Urothelium cell line (cell line): ENCODE measurements around the gene TMEM179.
"Not testable (repeated sequence)": the region's sequence is repeated elsewhere in the genome, so short reads cannot be mapped to it uniquely, and the experiment has no call there.

Source experiments
- DNase-seq: peaks from one replicate; pipeline ENCODE4 v3.0.0; 2011; ENCODE audit warnings: low spot score, mixed read lengths
- FAIRE-seq: peaks from 2 replicates; lab custom pipeline; 2011; peaks lifted over from hg19 to GRCh38; lab: Jason Lieb, UNC

TMEM179 gene

DNA sequence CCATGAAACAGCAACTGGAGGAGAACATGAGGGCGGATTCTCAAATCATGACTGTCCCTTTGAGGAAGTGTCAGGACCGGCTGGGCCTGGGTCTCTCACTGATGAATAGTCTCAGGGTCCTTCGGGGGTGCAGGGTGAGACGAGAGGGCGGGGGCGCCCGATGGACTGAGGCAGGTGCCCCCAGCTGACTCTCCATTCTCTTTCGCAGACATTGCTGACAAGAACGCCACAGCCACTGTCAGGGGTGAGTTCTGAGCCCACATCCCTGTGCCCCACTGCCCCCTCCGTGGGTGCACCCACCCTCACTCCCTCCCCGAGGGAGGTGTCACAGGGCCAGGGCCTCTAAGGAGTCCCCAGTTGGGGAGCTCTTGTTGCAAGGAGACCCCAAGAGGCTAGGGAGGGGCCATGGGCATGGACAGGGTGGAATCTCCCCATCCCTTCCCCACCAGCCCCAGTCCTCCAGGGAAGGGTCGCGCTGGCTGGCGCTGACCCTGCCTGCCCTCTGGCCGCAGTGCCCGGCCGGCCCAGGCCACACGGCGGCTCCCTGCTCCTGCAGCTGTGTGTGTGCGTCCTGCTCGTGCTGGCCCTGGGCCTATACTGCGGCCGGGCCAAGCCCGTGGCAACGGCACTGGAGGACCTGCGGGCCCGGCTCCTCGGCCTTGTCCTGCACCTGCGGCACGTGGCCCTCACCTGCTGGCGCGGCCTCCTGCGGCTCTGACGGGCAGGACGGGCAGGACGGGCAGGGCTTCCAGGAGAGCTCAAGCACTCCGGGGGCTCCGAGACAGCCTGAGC lies 16.3 kb downstream of the TMEM179 start:
- FAIRE-seq (no peak), DNase-seq (no peak)

DNA sequence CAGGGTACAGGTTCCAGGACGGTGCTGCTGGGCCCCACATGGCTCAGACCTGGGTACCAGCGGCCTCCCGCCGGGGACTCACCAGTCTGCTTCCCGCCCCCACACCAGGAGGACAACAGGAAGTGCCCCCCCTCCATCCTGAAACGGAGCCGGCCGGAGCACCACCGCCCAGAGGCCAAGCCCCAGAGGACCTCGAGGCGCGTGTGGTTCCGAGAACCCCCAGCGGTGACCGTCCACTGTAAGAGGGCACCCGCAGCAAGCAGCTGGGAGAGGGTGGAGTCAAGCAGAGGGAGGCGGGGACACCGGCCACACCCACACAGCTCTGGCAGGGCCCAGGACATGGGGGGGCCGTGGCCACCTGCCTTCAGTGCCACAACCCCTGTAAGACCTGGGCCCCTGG lies 16.9 kb downstream of the TMEM179 start:
- DNase-seq (no peak), FAIRE-seq (no peak)

- DNase-seq, result no peak
- no peak for FAIRE-seq
Measured at GRCh38 chr14:104586832-104587620, 17.5 kb downstream of the TMEM179 start.

- FAIRE-seq, result no peak
- DNase-seq, result no peak
Measured at GRCh38 chr14:104585966-104586697, 18.4 kb downstream of the TMEM179 start.

GRCh38 chr14:104584557-104584956 lies 20.0 kb downstream of the TMEM179 start:
- FAIRE-seq (no peak), DNase-seq (no peak)

DNA sequence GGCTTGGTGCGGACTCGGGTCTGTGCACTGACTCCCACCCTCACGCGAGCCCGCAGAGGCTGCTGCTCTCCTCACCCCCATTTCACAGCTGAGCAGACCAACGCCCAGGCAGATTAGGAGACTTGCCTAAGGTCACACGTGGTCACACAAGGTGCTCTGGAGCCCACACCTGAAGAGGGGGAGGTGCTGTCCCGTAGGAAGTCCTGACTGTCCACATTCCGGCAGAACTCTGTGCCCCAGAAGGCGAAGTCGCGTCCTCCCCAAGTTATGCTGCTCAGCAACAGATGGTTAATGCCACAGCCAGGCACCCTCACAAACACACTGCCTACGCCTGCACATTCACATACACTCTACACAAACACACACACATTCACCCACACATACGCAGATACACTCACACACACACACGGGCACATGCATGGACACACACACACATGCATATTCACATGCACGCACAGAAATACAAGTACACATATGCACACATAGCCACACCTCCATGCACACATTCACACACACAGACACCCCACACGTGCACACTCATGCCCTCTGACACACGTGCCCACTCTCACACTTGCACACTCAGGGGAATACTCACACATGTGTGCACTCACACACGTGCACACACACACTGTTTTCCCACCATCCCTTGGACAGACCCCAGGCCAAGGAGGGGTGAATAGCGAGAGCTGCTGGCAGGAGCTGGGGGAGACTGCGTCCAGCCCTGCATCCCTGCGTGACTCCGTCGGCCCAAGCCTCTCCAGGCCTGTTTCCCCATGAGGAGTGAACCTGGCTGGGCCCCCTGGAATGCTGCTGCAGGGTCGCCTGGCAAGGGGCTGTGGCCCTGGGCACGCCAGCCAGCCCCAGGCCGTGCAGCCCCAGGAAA lies 20.9 kb downstream of the TMEM179 start:
- FAIRE-seq, result no peak
- no peak for DNase-seq

DNA sequence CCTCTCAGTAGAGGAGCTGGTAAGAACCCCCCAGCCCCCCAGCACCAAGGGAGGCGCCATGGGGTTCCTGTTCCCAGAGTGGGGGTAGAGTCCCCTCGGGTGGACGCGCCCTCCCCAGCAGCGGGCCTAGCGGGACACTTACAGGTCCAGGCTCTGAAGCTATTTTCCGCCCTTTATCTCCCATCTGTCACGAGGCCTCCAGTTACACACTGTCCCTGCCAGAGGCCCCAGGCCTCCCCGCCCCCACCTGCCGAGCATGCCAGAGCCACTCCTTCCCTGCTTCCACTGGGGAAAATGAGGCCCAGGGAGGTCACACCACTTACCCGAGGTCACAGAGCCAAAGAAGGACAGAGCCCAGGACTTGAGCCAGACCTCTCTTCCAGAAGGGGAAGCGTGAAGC lies 21.9 kb downstream of the TMEM179 start:
- no peak for FAIRE-seq
- DNase-seq, result no peak

GRCh38 chr14:104582005-104582404 lies 22.6 kb downstream of the TMEM179 start:
- DNase-seq (no peak), FAIRE-seq (no peak)

DNA sequence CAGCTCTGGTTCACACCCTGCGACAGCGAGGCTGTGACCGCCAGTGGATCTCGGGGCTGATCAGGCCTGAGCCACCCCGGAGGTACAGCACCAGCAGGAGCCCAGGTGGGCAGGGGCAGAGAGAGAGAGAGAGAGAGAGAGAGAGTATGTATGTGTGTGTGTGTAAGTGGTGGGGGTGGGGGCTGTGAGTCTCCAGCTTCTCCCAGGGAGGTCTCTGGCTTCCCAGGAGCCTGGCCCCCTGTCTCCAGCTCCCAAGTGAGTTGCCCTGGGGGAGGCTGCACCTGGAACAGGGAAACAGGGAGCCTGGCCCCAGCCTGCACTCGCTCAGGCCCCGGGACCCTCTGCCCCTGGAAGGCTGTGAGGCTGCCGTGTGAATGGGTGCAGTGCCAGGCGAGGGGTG lies 23.1 kb downstream of the TMEM179 start:
- FAIRE-seq (no peak), DNase-seq (no peak)

DNA sequence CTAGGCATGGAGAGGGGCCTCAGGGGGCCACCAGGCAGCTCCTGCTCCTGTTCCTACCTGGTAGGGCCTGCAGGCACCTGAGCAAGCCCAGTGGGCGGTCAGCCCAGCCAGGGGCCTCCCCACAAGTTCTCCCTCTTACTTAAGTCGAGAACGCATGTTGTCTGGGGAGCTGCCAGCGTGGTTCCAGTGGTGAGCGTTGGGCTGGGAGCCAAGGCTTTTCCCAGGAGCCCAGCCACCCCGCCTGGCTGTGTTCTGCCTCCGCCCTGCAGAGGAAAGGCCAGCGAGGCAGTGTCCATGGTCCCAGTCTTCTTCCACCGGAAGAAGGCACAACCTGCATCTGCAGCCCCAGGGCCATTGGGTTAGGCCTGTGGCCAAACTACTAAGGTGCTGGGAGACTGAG lies 23.6 kb downstream of the TMEM179 start:
- DNase-seq (no peak), FAIRE-seq (no peak)

DNA sequence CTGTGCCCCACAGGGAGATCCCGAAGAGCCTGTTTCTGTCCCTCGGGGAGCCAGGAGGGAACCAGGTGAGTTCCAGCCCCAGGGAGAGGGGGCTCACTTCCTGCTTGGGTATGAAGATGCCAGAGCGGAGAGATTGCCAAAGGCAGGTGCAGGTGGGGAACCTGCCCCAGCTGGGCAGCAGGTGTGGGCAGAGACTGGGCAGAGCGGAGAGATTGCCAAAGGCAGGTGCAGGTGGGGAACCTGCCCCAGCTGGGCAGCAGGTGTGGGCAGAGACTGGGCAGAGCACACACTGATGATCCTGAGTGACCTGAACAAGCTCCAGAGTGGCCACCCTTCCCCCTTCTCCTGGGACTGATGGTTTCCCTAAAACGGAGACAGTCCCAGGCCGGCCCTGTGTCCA lies 24.6 kb downstream of the TMEM179 start:
- FAIRE-seq, DNase-seq: not testable (repeated sequence)

GRCh38 chr14:104579507-104579906 lies 25.1 kb downstream of the TMEM179 start, which contains the start of gene C14orf180:
Gene C14orf180, plus strand, starts transcription at chr14:104579764. Its CDS starts 6,667 bp downstream, at chr14:104586431.
- FAIRE-seq, result no peak
- DNase-seq, result no peak

DNA sequence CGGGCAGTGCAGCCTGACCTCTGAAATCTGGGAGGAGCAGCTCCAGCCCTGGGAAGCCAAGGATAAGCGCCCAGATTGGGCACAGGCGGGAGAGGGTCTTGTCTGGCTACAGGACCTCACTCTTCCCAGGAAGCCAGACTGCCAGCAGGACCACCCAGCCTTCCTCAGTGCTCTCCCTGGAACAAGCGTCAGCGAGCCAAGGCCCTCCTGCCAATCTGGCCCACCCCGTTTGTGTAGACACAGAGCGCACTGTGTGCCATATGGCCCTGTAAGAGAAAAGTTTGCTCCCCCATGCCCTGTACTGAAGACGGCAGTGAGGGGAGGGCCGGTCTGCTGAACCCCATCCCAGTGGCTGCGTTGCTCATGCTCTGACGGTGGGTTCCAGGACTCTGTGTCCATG lies 26.3 kb downstream of the TMEM179 start:
- FAIRE-seq (no peak), DNase-seq (no peak)

GRCh38 chr14:104577847-104578301 lies 26.7 kb downstream of the TMEM179 start:
- no peak for FAIRE-seq
- DNase-seq, result no peak

- DNase-seq (no peak), FAIRE-seq (no peak)
Measured at GRCh38 chr14:104577426-104577825, 27.1 kb downstream of the TMEM179 start.

DNA sequence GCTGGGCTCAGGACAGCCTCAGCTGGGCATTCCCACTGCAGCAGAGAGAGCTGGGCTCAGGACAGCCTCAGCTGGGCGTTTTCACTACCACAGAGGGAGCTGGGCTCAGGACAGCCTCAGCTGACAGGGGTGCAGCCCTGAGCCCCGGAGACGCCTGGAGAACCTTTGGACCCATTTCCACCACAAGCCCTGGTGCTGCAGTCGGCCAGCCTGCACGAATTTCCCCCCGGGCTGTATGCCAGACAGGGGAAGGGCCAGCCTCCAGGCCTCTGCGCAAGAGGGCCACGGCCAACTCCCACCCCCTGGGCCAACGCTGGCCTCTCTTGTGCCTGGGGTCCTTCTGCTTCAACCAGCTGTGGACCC lies 27.6 kb downstream of the TMEM179 start:
- FAIRE-seq (no peak), DNase-seq (no peak)

GRCh38 chr14:104576232-104576969 lies 28.2 kb downstream of the TMEM179 start:
- FAIRE-seq, result no peak
- DNase-seq, result no peak

- FAIRE-seq, result no peak
- no peak for DNase-seq
Measured at GRCh38 chr14:104574978-104575583, 29.5 kb downstream of the TMEM179 start.

GRCh38 chr14:104574536-104574935 lies 30.0 kb downstream of the TMEM179 start:
- FAIRE-seq, result no peak
- DNase-seq, result no peak
